ENCODE measurements around the gene SNX17. TPM values are rescaled to one million over a fixed set of nuclear protein-coding genes. Genes with fewer than 3 reads are reported as not detected.
A peak's percentile ranks its signal among the peaks of the same experiment; 100 is the strongest.

The SNX17 gene
- total and polyA plus RNA-seq, 12 donors: 66.8 to 174 (median 127) TPM

GRCh38 chr2:27322301-27322765, 48.1 kb upstream of the SNX17 start:
- H3K27ac ChIP-seq: peak overlapping the region; percentile 83 to 99 (median 98)
- H3K4me1 ChIP-seq (replicated peaks in 1 of 2): peaks cover 34 to 35% of the 10 kb centered on the region in 2 donors
- H3K4me3 ChIP-seq: peak overlapping the region; percentile 25 to 99 (median 76)
- intact Hi-C loops (cut with DNase I): no loop called here
- no peak for TF ChIP-seq CTCF (IDR thresholded peaks at IDR 0.05)
- TF ChIP-seq POLR2A (IDR thresholded peaks at IDR 0.05): no peak
- WGBS, 4 donors: 4 to 7% (median 5%) methylated on average over 2 to 10 of the region's 10 CpGs
- H3K9me3 ChIP-seq (replicated peaks in 1 of 3): no peaks in the 10 kb centered on the region
- DNase-seq: peak in 6 of 7 donors; percentile 42 to 69 (median 52)
- H3K36me3 ChIP-seq (replicated peaks in 1 of 2): peaks cover 0 to 17% of the 10 kb centered on the region in 2 donors
- H3K27me3 ChIP-seq: no peaks in the 10 kb centered on the region

GRCh38 chr2:27322766-27323595, 47.4 kb upstream of the SNX17 start, which contains the start of gene MPV17:
TSS of gene MPV17 (minus strand) at chr2:27323097. CDS start at chr2:27322517, 580 bp downstream.
- WGBS, 4 donors: 0 to 1% (median 0%) methylated on average over 22 to 39 of the region's 39 CpGs
- Histone ChIP-seq H3K36me3 (replicated peaks in 1 of 2) (peaks cover 0 to 24% of the 10 kb centered on the region in 2 donors), H3K4me3 (peak within 1 kb of the TSS; percentile 25 to 99 (median 76)), H3K9me3 (replicated peaks in 1 of 3) (no peaks in the 10 kb centered on the region), H3K27me3 (no peaks in the 10 kb centered on the region), H3K27ac (peak within 1 kb of the TSS; percentile 83 to 99 (median 98)), H3K4me1 (replicated peaks in 1 of 2) (peaks cover 34 to 35% of the 10 kb centered on the region in 2 donors)
- intact Hi-C loops (cut with DNase I): no loop called here
- TF ChIP-seq CTCF (IDR thresholded peaks at IDR 0.05): peak in 1 of 6 experiments; percentile 13
- peak; percentile 73 to 95 for TF ChIP-seq POLR2A (IDR thresholded peaks at IDR 0.05)
- DNase-seq: peak; percentile 92 to 97 (median 96)

- Histone ChIP-seq H3K4me1 (replicated peaks in 1 of 2) (peaks cover 34 to 35% of the 10 kb centered on the region in 2 donors), H3K4me3 (peak overlapping the region; percentile 19 to 99 (median 76)), H3K27ac (peak overlapping the region; percentile 83 to 99 (median 98)), H3K27me3 (no peaks in the 10 kb centered on the region), H3K36me3 (replicated peaks in 1 of 2) (peaks cover 0 to 31% of the 10 kb centered on the region in 2 donors), H3K9me3 (replicated peaks in 1 of 3) (no peaks in the 10 kb centered on the region)
- TF ChIP-seq POLR2A (IDR thresholded peaks at IDR 0.05) (peak in 1 of 2 donors; percentile 41), CTCF (IDR thresholded peaks at IDR 0.05) (no peak)
- DNase-seq: peak in 3 of 7 donors; percentile 49 to 73 (median 69)
- intact Hi-C loops (cut with DNase I): no loop called here
- 7 to 19% (median 13%) methylated on average over 5 of the region's 5 CpGs for WGBS, 4 donors
Measured at GRCh38 chr2:27323596-27324285, 46.7 kb upstream of the SNX17 start.

- TF ChIP-seq CTCF (IDR thresholded peaks at IDR 0.05) (no peak), POLR2A (IDR thresholded peaks at IDR 0.05) (no peak)
- intact Hi-C loops (cut with DNase I): loop anchor here in 1 of 2 donors (5.0 kb wide), 1 partner anchor 43 kb away; no protein-coding TSS in a partner anchor
- WGBS, 4 donors: 82 to 88% (median 87%) methylated on average over 2 to 5 of the region's 5 CpGs
- H3K36me3 ChIP-seq (replicated peaks in 1 of 2): peaks cover 0 to 41% of the 10 kb centered on the region in 2 donors
- no peak overlapping the region for H3K4me3 ChIP-seq
- peaks cover 34 to 35% of the 10 kb centered on the region in 2 donors for H3K4me1 ChIP-seq (replicated peaks in 1 of 2)
- no peaks in the 10 kb centered on the region for H3K9me3 ChIP-seq (replicated peaks in 1 of 3)
- no peaks in the 10 kb centered on the region for H3K27me3 ChIP-seq
- DNase-seq: no peak
- peak overlapping the region in 4 of 5 donors; percentile 94 to 99 (median 98) for H3K27ac ChIP-seq
Measured at GRCh38 chr2:27324720-27325119, 45.7 kb upstream of the SNX17 start.
